ENCODE results near the gene SKIC3.

GRCh38 chr5:95520206-95520605 is 34.6 kb downstream of the SKIC3 start:
- TF ChIP-seq CTCF (IDR thresholded peaks at IDR 0.05): no peak
- TF ChIP-seq POLR2A (IDR thresholded peaks at IDR 0.05): no peak
- TF ChIP-seq POLR2AphosphoS5 (IDR thresholded peaks at IDR 0.05): no peak

All from gastroesophageal sphincter (tissue), 3 donors.